ENCODE measurements around the gene PPP1R3F. TPM values are rescaled to one million over a fixed set of nuclear protein-coding genes. Genes with fewer than 3 reads are reported as not detected.

Gene PPP1R3F
- total and polyA plus RNA-seq, 2 donors from 2014 or later = 4.5 to 5.1 TPM

DNA sequence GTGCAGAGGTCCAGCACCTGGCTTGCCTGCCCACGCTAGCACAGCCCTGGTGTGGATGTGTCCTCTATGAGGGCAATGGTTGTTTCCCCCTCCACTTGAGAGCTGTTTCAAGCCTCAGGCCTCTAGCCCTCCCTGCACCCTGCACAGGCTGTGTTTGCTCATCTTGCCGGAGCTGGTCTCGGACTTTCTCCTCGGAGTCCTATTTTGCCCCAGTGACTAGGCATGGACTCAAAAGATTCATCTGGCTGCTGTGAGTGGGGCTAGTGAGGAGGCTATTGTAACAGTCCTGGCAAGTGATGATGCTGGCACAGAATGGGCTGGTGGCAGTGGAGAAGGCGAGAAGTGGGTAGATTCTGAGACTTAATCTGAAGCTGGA lies 10.9 kb upstream of the PPP1R3F start:
- DNase-seq = peak in 1 of 5 donors; percentile 26

DNA sequence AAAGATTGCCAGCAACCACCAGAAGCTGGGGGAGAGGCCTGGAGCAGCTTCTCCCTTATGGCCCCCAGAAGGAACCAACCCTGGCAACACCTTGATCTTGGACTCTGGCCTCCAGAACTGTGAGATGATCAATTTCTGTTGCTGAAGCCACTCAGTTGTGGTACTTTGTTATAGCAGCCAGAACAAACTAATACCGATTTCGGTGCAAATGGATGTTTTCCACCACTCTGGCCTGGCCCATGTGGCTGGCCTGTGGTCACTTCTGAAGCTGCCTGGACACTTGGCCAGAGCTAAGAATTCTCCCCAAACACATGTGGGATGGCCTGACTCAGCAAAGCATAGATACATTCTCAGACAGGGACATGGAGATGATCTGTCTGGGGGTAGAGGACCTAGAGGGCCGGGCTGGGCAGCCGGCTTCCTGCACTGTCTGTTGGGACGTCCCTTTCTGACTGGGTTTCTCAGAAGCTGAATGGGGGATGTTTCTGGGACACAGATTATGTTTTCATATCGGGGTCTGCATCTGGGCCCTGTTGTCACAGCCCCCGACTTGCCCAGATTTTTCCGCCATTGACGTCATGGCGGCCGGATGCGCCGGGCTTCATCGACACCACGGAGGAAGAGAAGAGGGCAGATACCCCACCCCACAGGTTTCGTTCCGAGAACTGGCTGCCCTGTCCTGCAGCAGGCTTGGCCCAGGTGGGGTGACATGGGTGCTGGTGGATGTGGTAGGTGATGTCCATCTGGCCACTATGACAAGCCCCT lies 9.2 kb upstream of the PPP1R3F start:
- DNase-seq = peak in 1 of 5 donors; percentile 42
- intact Hi-C loops (cut with DNase I) = no loop called here

More for the DNA sequence above, 10.9 kb upstream of the PPP1R3F start:
- no peak overlapping the region for H3K4me3 ChIP-seq (ENCODE audit: low read length in 3 of 3)
- H3K9ac ChIP-seq (ENCODE audit: low read length in 3 of 3) = no peak overlapping the region
- H3K36me3 ChIP-seq (ENCODE audit: control insufficient read depth in 2 of 3, insufficient read depth in 3 of 3, low read length in 3 of 3) = no peaks in the 10 kb centered on the region
- FAIRE-seq = no peak
- TF ChIP-seq CTCF (IDR thresholded peaks at IDR 0.05; ENCODE audit: borderline replicate concordance, extremely low read depth, insufficient read depth) = no peak
- H3K27ac ChIP-seq (ENCODE audit: low read depth in 2 of 2, low read length in 2 of 2) = no peak overlapping the region
- H3K4me1 ChIP-seq (ENCODE audit: control insufficient read depth in 2 of 3, insufficient read depth in 2 of 3, low read depth in 1 of 3, low read length in 3 of 3) = no peaks in the 10 kb centered on the region
- no peaks in the 10 kb centered on the region for H3K9me3 ChIP-seq (ENCODE audit: control insufficient read depth in 2 of 3, insufficient read depth in 1 of 3, low read length in 3 of 3)
- no peaks in the 10 kb centered on the region for H3K27me3 ChIP-seq (ENCODE audit: control insufficient read depth, insufficient read depth, low read length)
- intact Hi-C loops (cut with DNase I) = no loop called here

DNA sequence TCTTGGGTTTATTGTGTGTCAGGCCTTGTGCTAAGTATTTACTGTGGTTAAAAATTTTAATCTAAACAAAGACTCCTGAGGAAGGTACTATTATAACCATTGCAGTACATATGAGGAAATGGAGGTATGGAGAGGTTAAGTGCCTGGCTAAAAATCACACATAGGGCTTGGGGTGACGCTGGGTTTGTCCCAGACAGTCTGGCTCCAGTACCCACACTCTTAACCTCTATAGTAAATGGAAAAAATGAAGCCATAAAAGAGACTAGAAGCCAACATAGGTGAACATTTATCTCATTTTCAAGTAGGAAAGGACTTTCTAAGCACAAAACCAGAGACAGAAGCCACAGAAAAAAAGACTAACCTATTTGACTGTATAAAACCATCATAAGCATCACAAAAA lies 7.0 kb upstream of the PPP1R3F start:
- no peak for TF ChIP-seq CTCF (IDR thresholded peaks at IDR 0.05; ENCODE audit: borderline replicate concordance, extremely low read depth, insufficient read depth)

More for the DNA sequence above, 9.2 kb upstream of the PPP1R3F start:
- H3K27ac ChIP-seq (ENCODE audit: low read depth in 2 of 2, low read length in 2 of 2) = no peak overlapping the region
- no peak for FAIRE-seq
- H3K9ac ChIP-seq (ENCODE audit: low read length in 3 of 3) = no peak overlapping the region
- H3K36me3 ChIP-seq (ENCODE audit: control insufficient read depth in 2 of 3, insufficient read depth in 3 of 3, low read length in 3 of 3) = no peaks in the 10 kb centered on the region
- no peak overlapping the region for H3K4me3 ChIP-seq (ENCODE audit: low read length in 3 of 3)
- no peaks in the 10 kb centered on the region for H3K9me3 ChIP-seq (ENCODE audit: control insufficient read depth in 2 of 3, insufficient read depth in 1 of 3, low read length in 3 of 3)
- TF ChIP-seq CTCF (IDR thresholded peaks at IDR 0.05; ENCODE audit: borderline replicate concordance, extremely low read depth, insufficient read depth) = no peak
- no peaks in the 10 kb centered on the region for H3K27me3 ChIP-seq (ENCODE audit: control insufficient read depth, insufficient read depth, low read length)
- H3K4me1 ChIP-seq (ENCODE audit: control insufficient read depth in 2 of 3, insufficient read depth in 2 of 3, low read depth in 1 of 3, low read length in 3 of 3) = no peaks in the 10 kb centered on the region

More for the DNA sequence above, 7.0 kb upstream of the PPP1R3F start:
- Histone ChIP-seq H3K4me1 (ENCODE audit: control insufficient read depth in 2 of 3, insufficient read depth in 2 of 3, low read depth in 1 of 3, low read length in 3 of 3) (no peaks in the 10 kb centered on the region), H3K9ac (ENCODE audit: low read length in 3 of 3) (no peak overlapping the region), H3K27ac (ENCODE audit: low read depth in 2 of 2, low read length in 2 of 2) (no peak overlapping the region), H3K36me3 (ENCODE audit: control insufficient read depth in 2 of 3, insufficient read depth in 3 of 3, low read length in 3 of 3) (no peaks in the 10 kb centered on the region), H3K9me3 (ENCODE audit: control insufficient read depth in 2 of 3, insufficient read depth in 1 of 3, low read length in 3 of 3) (no peaks in the 10 kb centered on the region), H3K4me3 (ENCODE audit: low read length in 3 of 3) (no peak overlapping the region), H3K27me3 (ENCODE audit: control insufficient read depth, insufficient read depth, low read length) (no peaks in the 10 kb centered on the region)
- intact Hi-C loops (cut with DNase I) = no loop called here
- DNase-seq = no peak
- no peak for FAIRE-seq
